HPDE6-E6E7 (cell line): ENCODE measurements around the gene ABHD17B.

ENCODE experiments used
- DNase-seq: peaks from one replicate; pipeline ENCODE4 v3.0.0; 2011; ENCODE audit warnings: missing footprints; ENCODE audit errors: extremely low spot score

ABHD17B gene

DNA sequence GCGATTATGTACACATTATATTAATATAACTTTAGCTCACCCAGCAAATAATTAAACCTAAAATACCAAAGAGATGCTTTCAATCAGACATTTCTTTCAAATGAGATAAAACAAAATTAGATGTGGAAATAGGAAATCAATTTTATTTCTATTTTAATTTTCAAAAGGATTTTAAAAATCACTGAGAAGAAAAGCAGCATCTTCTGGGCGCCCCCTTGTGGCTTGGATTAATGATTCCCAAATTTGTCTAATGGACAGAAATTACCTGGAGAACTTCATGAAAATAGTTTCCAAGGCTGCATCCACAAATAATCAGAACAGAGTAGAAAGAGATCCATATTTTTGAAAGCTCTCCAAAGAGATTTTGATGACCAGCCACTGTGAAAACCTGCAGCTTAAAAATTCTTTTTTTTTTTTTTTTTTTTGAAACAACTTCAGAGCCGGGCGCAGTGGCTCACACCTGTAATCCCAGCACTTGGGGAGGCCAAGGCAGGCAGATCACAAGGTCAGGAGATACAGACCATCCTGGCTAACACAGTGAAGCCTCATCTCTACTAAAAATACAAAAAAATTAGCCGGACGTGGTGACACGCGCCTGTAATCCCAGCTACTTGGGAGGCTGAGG lies 91.8 kb downstream of the ABHD17B start:
- DNase-seq: no peak

DNA sequence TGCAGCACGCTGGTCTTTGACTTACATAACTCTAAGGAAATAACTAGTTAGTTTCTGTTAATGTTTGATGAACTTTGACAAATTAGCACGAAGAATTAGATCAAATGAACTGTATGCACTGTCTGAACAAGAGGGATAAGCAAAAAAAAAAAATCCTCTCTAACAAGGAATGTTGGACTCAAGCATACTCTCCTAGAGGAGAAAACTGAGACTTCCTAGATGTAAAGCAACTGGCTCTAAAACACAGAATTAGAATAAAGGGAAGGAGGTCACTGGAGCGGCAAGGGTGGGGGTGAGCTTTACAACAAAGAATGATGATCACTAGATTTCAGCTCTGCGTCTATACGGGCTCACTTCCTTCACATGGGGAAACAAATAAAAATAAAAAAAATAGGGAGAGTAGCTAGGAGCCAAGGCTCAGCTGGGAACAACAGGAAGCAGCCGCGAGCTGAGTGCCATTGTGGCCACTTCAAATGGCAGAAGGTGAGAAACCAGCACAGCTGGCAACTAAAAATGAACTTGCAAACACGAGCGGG lies 94.0 kb downstream of the ABHD17B start:
- no peak for DNase-seq
